PC-9 (cell line): ENCODE data around the gene VGLL4. TPM values are rescaled to one million over a fixed set of nuclear protein-coding genes. Genes with fewer than 3 reads are reported as not detected.

Source experiments
- BruUV-seq: library from RNA; stranded (reverse); fragments of 400-500 nt; replicated peaks from 2 replicates; lab custom pipeline; 2021; lab: Mats Ljungman, UMichigan
- CTCF ChIA-PET: fragments of 300-600 bp; sonication (Branson Sonifier 250); formaldehyde crosslinking; loops from one replicate; lab custom pipeline; 2022; ENCODE audit warnings: antibody characterized with exemption; lab: Charles Lee
- POLR2A ChIA-PET: fragments of 300-600 bp; sonication (Branson Sonifier 250); formaldehyde crosslinking; loops from one replicate; lab custom pipeline; 2022; ENCODE audit warnings: antibody characterized with exemption; ENCODE audit not compliant: unreplicated experiment; lab: Charles Lee
- DNase-seq, 2 experiments: peaks; one replicate each; pipeline versions ENCODE4 v3.0.0 to v3.0.0-alpha.2; 2015 to 2022; ENCODE audit warnings: mixed read lengths in 1 of 2
- H2AFZ ChIP-seq: fragments of 200-600 bp; sonication (generic); 2 replicates; pipeline ENCODE4 v1.8.1; 2017; ENCODE audit warnings: antibody characterized with exemption
- H3F3A ChIP-seq: fragments of 200-600 bp; sonication (generic); 2 replicates; pipeline ENCODE4 v1.8.1; 2017; ENCODE audit warnings: antibody characterized with exemption, mild to moderate bottlenecking, low read depth; ENCODE audit not compliant: insufficient read depth
- H3K27ac ChIP-seq: fragments of 200-600 bp; sonication (generic); 2 replicates; pipeline ENCODE4 v1.6.1; 2016; ENCODE audit warnings: mixed run types
- H3K27me3 ChIP-seq: fragments of 200-600 bp; sonication (generic); 2 replicates; pipeline ENCODE4 v1.6.1; 2016; ENCODE audit warnings: low read depth, mixed run types; ENCODE audit not compliant: insufficient read depth
- H3K36me3 ChIP-seq: fragments of 200-600 bp; sonication (generic); 2 replicates; pipeline ENCODE4 v1.6.1; 2016; ENCODE audit warnings: low read depth, mixed run types
- H3K4me1 ChIP-seq: fragments of 200-600 bp; sonication (generic); replicated peaks from 2 replicates; pipeline ENCODE4 v1.6.1; 2016; ENCODE audit warnings: mixed run types; ENCODE audit not compliant: insufficient read depth
- H3K4me2 ChIP-seq: fragments of 200-600 bp; sonication (generic); 2 replicates; pipeline ENCODE4 v1.6.1; 2017; ENCODE audit warnings: mixed run types
- H3K4me3 ChIP-seq: fragments of 200-600 bp; sonication (generic); 2 replicates; pipeline ENCODE4 v1.6.1; 2016; ENCODE audit warnings: mixed run types
- H3K79me2 ChIP-seq: fragments of 200-600 bp; sonication (generic); 2 replicates; pipeline ENCODE4 v1.6.1; 2017; ENCODE audit warnings: low read depth, mixed run types
- H3K9me2 ChIP-seq: fragments of 200-600 bp; sonication (generic); 2 replicates; pipeline ENCODE4 v1.8.1; 2017; ENCODE audit warnings: mild to moderate bottlenecking; ENCODE audit not compliant: insufficient read depth
- H3K9me3 ChIP-seq: fragments of 200-600 bp; sonication (generic); 2 replicates; pipeline ENCODE4 v1.8.1; 2016; ENCODE audit warnings: low read depth; ENCODE audit not compliant: insufficient read depth
- H4K20me1 ChIP-seq: fragments of 200-600 bp; sonication (generic); 2 replicates; pipeline ENCODE4 v1.8.1; 2017; ENCODE audit not compliant: insufficient read depth
- CTCF ChIP-seq: fragments of 200-600 bp; sonication (generic); conservative IDR thresholded peaks from 2 replicates; pipeline ENCODE4 v1.6.1; 2017; ENCODE audit warnings: mixed run types, antibody characterized with exemption, mild to moderate bottlenecking, moderate library complexity
- EZH2 ChIP-seq: fragments of 200-600 bp; sonication (generic); IDR thresholded peaks from 2 replicates; pipeline ENCODE4 v1.8.0; 2017; ENCODE audit warnings: antibody characterized with exemption, low read depth
- intact Hi-C: fragments of 100-400 bp; cut with micrococcal nuclease; formaldehyde crosslinking; loops from one replicate; pipeline ENCODE4 v1.10.0; 2022; ENCODE audit not compliant: unreplicated experiment
- total RNA-seq: library from RNA; stranded (reverse); gene quantifications from 2 replicates; pipeline ENCODE4 v1.2.3, GENCODE V29; 2021

VGLL4 gene
- total RNA-seq, 1 experiment from 2014 or later: 42.2 TPM

GRCh38 chr3:11558002-11558401 lies 85.7 kb downstream of the VGLL4 start:
- CTCF ChIA-PET: no interaction called here
- no peaks in the 10 kb centered on the region for H3K9me2 ChIP-seq
- POLR2A ChIA-PET: interaction anchor here (0.6 kb wide), 1 partner anchor 74 kb away, joined by 6 read pairs; no protein-coding TSS in a partner anchor
- H3K4me1 ChIP-seq: no peaks in the 10 kb centered on the region
- H4K20me1 ChIP-seq: peaks cover 60% of the 10 kb centered on the region
- TF ChIP-seq EZH2: no peak
- no peak for TF ChIP-seq CTCF
- peaks cover 24% of the 10 kb centered on the region; the same call in 1 of the 2 replicates for H3F3A ChIP-seq
- TSS peak; percentile 19 for BruUV-seq
- no peak overlapping the region for H3K27ac ChIP-seq
- H3K79me2 ChIP-seq: no peaks in the 10 kb centered on the region; the same call in 1 of the 2 replicates
- intact Hi-C loops: no loop called here
- H3K4me3 ChIP-seq: no peak overlapping the region
- no peak for DNase-seq
- H3K4me2 ChIP-seq: no peak overlapping the region
- peaks cover 4% of the 10 kb centered on the region; the same call in 1 of the 2 replicates for H3K36me3 ChIP-seq
- no peaks in the 10 kb centered on the region for H3K9me3 ChIP-seq
- H3K27me3 ChIP-seq: no peaks in the 10 kb centered on the region
- no peak overlapping the region for H2AFZ ChIP-seq

- Histone ChIP-seq H2AFZ (no peak overlapping the region), H3K79me2 (no peaks in the 10 kb centered on the region), H3K9me3 (no peaks in the 10 kb centered on the region), H3F3A (peaks cover 24% of the 10 kb centered on the region; the same call in 1 of the 2 replicates), H4K20me1 (peaks cover 60% of the 10 kb centered on the region), H3K4me3 (no peak overlapping the region), H3K4me1 (no peaks in the 10 kb centered on the region), H3K9me2 (no peaks in the 10 kb centered on the region), H3K36me3 (peaks cover 4% of the 10 kb centered on the region; the same call in 1 of the 2 replicates), H3K27me3 (no peaks in the 10 kb centered on the region), H3K27ac (no peak overlapping the region), H3K4me2 (no peak overlapping the region)
- POLR2A ChIA-PET: interaction anchor here (0.6 kb wide), 1 partner anchor 73 kb away, joined by 6 read pairs; no protein-coding TSS in a partner anchor
- intact Hi-C loops: no loop called here
- CTCF ChIA-PET: interaction anchor here (0.6 kb wide), 1 partner anchor 177 kb away, joined by 3 read pairs; no protein-coding TSS in a partner anchor
- DNase-seq: no peak
- TF ChIP-seq EZH2: no peak
- TF ChIP-seq CTCF: no peak
- no TSS peak for BruUV-seq
Observed at GRCh38 chr3:11556851-11557644, 86.7 kb downstream of the VGLL4 start.

GRCh38 chr3:11555881-11556633 lies 87.7 kb downstream of the VGLL4 start:
- no peaks in the 10 kb centered on the region for H3K27me3 ChIP-seq
- H3K9me2 ChIP-seq: no peaks in the 10 kb centered on the region
- H3K9me3 ChIP-seq: no peaks in the 10 kb centered on the region
- H3K36me3 ChIP-seq: peaks cover 4% of the 10 kb centered on the region; the same call in 1 of the 2 replicates
- intact Hi-C loops: no loop called here
- TF ChIP-seq CTCF (no peak), EZH2 (no peak)
- H3K4me3 ChIP-seq: no peak overlapping the region
- H3K4me1 ChIP-seq: no peaks in the 10 kb centered on the region
- no peaks in the 10 kb centered on the region for H3K79me2 ChIP-seq
- H4K20me1 ChIP-seq: peaks cover 61% of the 10 kb centered on the region
- no peak overlapping the region for H3K27ac ChIP-seq
- no TSS peak for BruUV-seq
- DNase-seq: no peak
- H3F3A ChIP-seq: peaks cover 24% of the 10 kb centered on the region; the same call in 1 of the 2 replicates
- POLR2A ChIA-PET: interaction anchor here (0.7 kb wide), 1 partner anchor 1130 kb away, joined by 9 read pairs; no protein-coding TSS in a partner anchor
- no peak overlapping the region for H3K4me2 ChIP-seq
- CTCF ChIA-PET: interaction anchor here (0.6 kb wide), 1 partner anchor 176 kb away, joined by 3 read pairs; no protein-coding TSS in a partner anchor
- no peak overlapping the region for H2AFZ ChIP-seq
